Measurements from ENCODE around the gene DOCK1. TPM values are rescaled to one million over a fixed set of nuclear protein-coding genes. Genes with fewer than 3 reads are reported as not detected.

DOCK1 gene
- total RNA-seq, 2 donors from 2014 or later: 72.4 to 89.3 TPM

DNA sequence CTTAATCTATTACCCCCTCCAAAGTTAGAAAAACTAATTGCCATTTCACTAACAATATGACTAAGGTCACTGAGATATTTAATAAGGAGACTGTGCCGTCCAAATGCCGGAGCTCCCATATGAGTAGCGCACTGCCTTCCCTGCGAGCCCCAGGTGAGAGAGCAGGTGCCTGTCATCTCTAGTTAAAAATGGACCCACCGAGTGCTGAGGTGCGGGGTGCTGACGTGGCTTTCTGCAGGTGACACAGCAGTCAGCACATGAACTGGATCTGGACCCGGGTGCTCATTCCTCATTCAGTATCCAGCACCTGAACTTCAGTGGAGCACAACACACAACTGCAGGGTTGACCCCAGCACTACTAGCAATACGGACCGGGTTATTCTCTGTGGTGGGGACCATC lies 505.8 kb downstream of the DOCK1 start:
- DNase-seq: no peak
- Mint-ChIP-seq H3K27me3 (ENCODE audit: insufficient read depth) (no peaks in the 10 kb centered on the region), H3K9me3 (no peaks in the 10 kb centered on the region), H3K27ac (no peak overlapping the region), H3K4me3 (no peak overlapping the region), H3K36me3 (ENCODE audit: low read depth) (peaks cover 31% of the 10 kb centered on the region), H3K4me1 (no peaks in the 10 kb centered on the region)
- no peaks in the 10 kb centered on the region for H3K4me1 ChIP-seq (ENCODE audit: control insufficient read depth, insufficient read depth, low read length)
- 95 to 99% methylated on average over 10 of the region's 10 CpGs for WGBS, 2 experiments (ENCODE audit: insufficient coverage in 1 of 2, insufficient read length in 1 of 2)
- no peaks in the 10 kb centered on the region for H3K27me3 ChIP-seq (ENCODE audit: control insufficient read depth, insufficient read depth, low read length, poor library complexity, severe bottlenecking)
- H3K4me3 ChIP-seq (ENCODE audit: low read length): no peak overlapping the region
- H3K9me3 ChIP-seq (ENCODE audit: control insufficient read depth, low read length): no peaks in the 10 kb centered on the region
- no peak overlapping the region for H3K27ac ChIP-seq (ENCODE audit: low read depth, low read length)
- no peaks in the 10 kb centered on the region for H3K36me3 ChIP-seq (ENCODE audit: control insufficient read depth, insufficient read depth, low read length)
- no peak overlapping the region for H3K9ac ChIP-seq (ENCODE audit: extremely low read depth, low read length, poor library complexity, severe bottlenecking)
- TF ChIP-seq, protein P1, sequence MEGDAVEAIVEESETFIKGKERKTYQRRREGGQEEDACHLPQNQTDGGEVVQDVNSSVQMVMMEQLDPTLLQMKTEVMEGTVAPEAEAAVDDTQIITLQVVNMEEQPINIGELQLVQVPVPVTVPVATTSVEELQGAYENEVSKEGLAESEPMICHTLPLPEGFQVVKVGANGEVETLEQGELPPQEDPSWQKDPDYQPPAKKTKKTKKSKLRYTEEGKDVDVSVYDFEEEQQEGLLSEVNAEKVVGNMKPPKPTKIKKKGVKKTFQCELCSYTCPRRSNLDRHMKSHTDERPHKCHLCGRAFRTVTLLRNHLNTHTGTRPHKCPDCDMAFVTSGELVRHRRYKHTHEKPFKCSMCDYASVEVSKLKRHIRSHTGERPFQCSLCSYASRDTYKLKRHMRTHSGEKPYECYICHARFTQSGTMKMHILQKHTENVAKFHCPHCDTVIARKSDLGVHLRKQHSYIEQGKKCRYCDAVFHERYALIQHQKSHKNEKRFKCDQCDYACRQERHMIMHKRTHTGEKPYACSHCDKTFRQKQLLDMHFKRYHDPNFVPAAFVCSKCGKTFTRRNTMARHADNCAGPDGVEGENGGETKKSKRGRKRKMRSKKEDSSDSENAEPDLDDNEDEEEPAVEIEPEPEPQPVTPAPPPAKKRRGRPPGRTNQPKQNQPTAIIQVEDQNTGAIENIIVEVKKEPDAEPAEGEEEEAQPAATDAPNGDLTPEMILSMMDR (conservative IDR thresholded peaks at IDR 0.05): no peak

DNA sequence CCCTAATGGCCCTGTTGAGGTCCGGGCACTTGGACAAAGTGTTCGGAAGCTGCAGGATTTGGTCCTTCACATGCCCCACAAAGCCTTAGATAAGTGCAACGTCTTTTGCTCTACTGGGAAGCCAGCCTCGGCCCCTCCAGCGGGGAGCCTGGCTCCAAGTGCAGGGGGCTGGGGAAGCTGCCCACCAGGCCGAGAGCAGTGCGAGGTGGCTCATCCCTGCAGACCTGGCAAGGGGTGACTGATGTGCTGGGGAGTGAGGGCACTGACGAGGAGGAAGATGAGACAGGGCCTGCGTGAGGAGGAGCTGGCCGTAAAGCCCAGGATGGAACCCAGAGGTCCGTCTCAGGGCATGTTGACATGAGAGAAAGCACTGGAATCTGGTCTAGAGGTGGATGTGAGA lies 508.1 kb downstream of the DOCK1 start:
- DNase-seq: no peak
- Mint-ChIP-seq H3K4me1 (no peaks in the 10 kb centered on the region), H3K4me3 (no peak overlapping the region), H3K27me3 (ENCODE audit: insufficient read depth) (no peaks in the 10 kb centered on the region), H3K27ac (no peak overlapping the region), H3K36me3 (ENCODE audit: low read depth) (peaks cover 23% of the 10 kb centered on the region), H3K9me3 (no peaks in the 10 kb centered on the region)
- H3K4me1 ChIP-seq (ENCODE audit: control insufficient read depth, insufficient read depth, low read length): no peaks in the 10 kb centered on the region
- H3K9ac ChIP-seq (ENCODE audit: extremely low read depth, low read length, poor library complexity, severe bottlenecking): no peak overlapping the region
- WGBS, 2 experiments (ENCODE audit: insufficient coverage in 1 of 2, insufficient read length in 1 of 2): 94 to 95% methylated on average over 5 to 11 of the region's 11 CpGs
- no peaks in the 10 kb centered on the region for H3K9me3 ChIP-seq (ENCODE audit: control insufficient read depth, low read length)
- H3K27ac ChIP-seq (ENCODE audit: low read depth, low read length): no peak overlapping the region
- H3K36me3 ChIP-seq (ENCODE audit: control insufficient read depth, insufficient read depth, low read length): no peaks in the 10 kb centered on the region
- no peaks in the 10 kb centered on the region for H3K27me3 ChIP-seq (ENCODE audit: control insufficient read depth, insufficient read depth, low read length, poor library complexity, severe bottlenecking)
- TF ChIP-seq, protein P1 (conservative IDR thresholded peaks at IDR 0.05): no peak
- H3K4me3 ChIP-seq (ENCODE audit: low read length): no peak overlapping the region

DNA sequence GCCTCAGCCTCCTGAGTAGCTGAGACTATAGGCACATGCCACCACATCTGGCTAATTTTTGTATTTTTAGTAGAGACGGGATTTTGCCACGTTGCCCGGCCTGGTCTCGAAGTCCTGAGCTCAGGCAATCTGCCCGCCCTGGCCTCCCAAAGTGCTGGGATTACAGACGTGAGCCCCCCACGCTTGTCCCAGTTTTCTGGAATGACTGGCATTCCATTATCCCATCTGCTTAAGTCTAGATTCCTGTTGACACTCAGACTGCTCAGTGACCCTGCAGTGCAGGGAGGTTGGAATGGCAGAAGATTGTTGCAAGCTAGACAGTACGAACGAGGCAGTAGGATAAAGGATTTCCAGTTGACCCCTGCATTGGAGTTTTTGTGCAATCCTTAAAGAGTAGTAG lies 508.8 kb downstream of the DOCK1 start:
- TF ChIP-seq, protein P1 (conservative IDR thresholded peaks at IDR 0.05): no peak
- no peaks in the 10 kb centered on the region for H3K9me3 ChIP-seq (ENCODE audit: control insufficient read depth, low read length)
- no peak overlapping the region for H3K4me3 Mint-ChIP-seq
- H3K27ac Mint-ChIP-seq: no peak overlapping the region
- H3K27ac ChIP-seq (ENCODE audit: low read depth, low read length): no peak overlapping the region
- no peak for DNase-seq
- H3K4me1 Mint-ChIP-seq: no peaks in the 10 kb centered on the region
- 89 to 90% methylated on average over 7 to 9 of the region's 9 CpGs for WGBS, 2 experiments (ENCODE audit: insufficient coverage in 1 of 2, insufficient read length in 1 of 2)
- no peaks in the 10 kb centered on the region for H3K27me3 ChIP-seq (ENCODE audit: control insufficient read depth, insufficient read depth, low read length, poor library complexity, severe bottlenecking)
- H3K36me3 ChIP-seq (ENCODE audit: control insufficient read depth, insufficient read depth, low read length): no peaks in the 10 kb centered on the region
- no peaks in the 10 kb centered on the region for H3K9me3 Mint-ChIP-seq
- no peak overlapping the region for H3K4me3 ChIP-seq (ENCODE audit: low read length)
- H3K27me3 Mint-ChIP-seq (ENCODE audit: insufficient read depth): no peaks in the 10 kb centered on the region
- H3K4me1 ChIP-seq (ENCODE audit: control insufficient read depth, insufficient read depth, low read length): no peaks in the 10 kb centered on the region
- H3K9ac ChIP-seq (ENCODE audit: extremely low read depth, low read length, poor library complexity, severe bottlenecking): no peak overlapping the region
- peaks cover 23% of the 10 kb centered on the region for H3K36me3 Mint-ChIP-seq (ENCODE audit: low read depth)

Data from endodermal cell (in vitro differentiated cells).